ENCODE data around the gene TNNT1.

- no peak for TF ChIP-seq SUZ12 (IDR thresholded peaks at IDR 0.05)
- no peak for TF ChIP-seq TARDBP (IDR thresholded peaks at IDR 0.05)
- TF ChIP-seq ELF4 (IDR thresholded peaks at IDR 0.05) = no peak
- TF ChIP-seq CTBP1 (IDR thresholded peaks at IDR 0.05; ENCODE audit: borderline replicate concordance) = no peak
- no peak for TF ChIP-seq PKNOX1 (IDR thresholded peaks at IDR 0.05)
- no peak for TF ChIP-seq ZNF384 (IDR thresholded peaks at IDR 0.05)
Observed at GRCh38 chr19:55098716-55099556, 50.1 kb downstream of the TNNT1 start.
